Activated T-cell treated with anti-CD3 and anti-CD28 coated beads for 1 hour (primary cell): ENCODE data around the gene NPVF.
A peak's percentile ranks its signal among the peaks of the same experiment; 100 is the strongest.

Experiments used
- DNase-seq: peaks from one replicate; pipeline ENCODE4 v3.0.0-alpha.2; 2020; ENCODE audit warnings: low read depth

NPVF gene

DNA sequence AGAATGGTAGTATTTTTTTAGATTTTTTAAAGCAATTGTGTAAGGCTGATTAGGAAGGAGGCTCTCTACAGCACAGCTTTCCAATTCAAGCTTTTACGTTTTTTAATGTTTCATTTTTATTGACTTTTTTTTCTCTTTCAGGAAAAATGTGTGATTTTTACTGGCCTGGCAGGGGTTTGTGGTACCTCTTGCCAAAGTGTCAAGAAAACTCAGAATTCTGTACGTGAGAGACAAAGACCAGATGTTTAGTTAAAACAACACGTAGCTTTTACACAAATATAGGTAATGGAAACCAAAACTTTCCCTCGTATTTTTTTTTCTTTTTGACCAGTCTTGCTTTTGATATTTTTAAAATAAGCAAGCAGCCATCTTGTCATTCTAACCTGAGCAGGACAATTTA, 6.0 kb upstream of the NPVF start:
- DNase-seq = no peak

DNA sequence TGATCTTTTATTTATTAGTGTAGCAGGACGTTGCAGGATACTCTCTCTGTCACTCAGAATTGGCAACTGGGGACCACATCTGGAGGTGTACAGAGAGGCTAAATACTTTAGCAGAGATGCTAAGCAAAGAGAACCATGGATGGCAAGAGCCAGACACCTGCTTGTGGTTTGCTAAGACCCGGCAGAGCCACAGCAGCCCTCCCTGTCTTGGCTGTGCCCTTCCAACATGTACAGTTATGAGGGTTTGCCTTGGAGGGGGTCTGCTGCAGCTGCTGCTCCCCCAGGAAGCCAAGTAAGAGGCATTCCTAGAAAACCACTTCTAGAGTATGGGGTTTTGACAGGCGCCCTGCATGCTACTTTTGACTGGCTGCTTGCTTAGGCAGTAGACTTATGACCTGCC, 5.1 kb downstream of the NPVF start:
- no peak for DNase-seq

DNA sequence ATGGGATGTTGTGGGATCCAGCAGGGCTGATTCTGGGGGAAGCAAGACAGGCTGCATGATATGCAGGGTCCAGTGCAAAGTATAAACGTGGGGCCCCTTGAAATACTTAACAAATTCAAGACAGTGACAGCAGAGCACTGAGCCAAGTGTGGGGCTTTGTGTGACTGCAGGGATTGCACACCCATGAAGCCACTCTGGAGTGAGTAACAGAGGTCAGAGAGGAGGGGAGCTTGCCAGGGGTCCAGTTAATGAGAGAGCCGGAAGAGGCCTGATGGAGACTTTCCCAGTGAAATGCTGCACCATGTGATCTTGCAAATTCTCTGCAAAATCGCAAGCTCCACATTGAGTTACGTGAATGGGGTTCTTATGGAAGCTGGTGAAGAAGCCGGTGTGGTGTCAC, 5.6 kb downstream of the NPVF start:
- DNase-seq = no peak

DNA sequence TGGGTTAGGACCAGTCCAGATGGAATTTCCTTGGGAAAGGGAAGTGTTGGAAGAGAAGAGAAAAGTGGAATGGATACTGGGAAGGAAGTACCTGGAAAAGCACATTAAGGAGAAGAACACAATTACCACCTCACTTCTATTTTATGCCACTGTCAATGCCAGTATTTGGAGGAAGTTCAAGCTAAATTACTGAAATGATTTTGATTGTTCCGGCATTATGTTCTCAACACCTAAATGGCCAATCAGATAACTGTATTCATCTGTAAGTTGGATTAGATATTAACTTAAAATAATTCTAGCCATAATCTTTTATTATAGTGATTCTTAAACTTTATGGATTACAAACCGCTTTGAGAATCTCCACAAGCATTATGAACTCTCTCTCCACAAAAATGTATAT, 7.3 kb downstream of the NPVF start:
- DNase-seq = no peak

DNA sequence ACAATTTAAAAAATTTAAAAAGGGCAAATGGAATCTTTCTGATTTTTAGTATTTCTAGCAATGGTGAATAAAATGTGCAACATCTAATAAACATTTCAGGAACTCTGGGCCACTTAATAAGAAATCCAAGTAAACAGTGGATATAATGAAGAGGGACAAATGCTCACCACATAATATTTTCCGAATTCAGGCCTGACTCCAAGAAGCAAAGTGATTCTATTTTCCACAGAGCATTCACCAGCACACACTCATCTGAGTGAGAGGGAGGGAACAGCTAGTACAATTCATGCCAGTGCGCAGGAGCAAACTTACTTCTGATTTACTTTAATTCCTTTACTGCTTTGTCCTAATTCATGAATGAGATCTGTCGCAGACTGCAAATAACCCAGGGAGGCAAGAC, 10.1 kb downstream of the NPVF start:
- no peak for DNase-seq

DNA sequence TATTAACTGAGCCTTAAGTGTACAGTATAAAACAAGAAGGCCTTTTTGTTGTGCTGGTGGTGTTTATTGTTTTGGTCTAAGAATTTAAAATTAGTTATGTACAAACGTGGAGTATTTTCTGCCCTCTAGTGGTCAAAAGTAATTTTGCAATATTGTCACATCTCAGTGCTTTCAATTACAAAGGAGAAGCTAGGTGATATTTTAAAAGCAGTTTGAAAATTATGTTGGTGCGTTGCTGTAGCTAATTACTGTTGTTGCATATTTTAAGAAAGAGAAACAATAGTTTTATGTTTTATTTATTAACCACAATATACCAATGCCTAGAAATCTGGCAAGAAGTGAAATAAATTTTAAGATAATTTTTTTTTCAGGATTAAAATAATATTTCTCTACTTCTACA, 11.4 kb downstream of the NPVF start:
- DNase-seq = no peak

DNA sequence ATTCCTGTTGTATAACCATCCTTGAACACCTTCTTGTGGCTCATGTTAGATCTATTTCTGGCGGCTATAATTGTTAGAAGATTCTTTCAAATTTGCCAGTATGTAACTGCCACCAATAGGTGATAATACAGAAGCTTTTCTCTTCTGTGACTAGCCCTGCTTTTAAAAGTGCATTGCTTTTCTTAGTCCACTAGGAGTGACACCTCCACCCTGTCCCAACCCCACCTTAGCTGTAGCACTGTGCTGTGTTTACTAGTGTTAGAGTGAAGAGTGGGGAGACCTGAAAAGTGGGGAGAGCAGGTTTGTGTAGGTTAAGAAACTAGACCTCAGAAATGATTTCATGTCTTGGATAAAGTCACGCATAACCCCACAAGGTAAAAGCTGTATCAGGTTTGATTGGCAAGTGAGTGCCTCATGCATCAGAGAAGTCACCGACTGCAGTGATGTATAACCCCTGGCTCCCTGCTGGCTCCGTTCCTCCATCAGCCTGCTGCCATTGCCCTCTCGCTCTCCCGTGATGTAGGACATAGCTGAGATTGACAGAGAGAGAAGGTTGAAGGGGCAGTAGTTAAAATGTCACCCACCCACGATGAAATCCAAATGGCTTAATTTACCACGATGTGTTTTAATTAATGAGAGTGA, 12.5 kb downstream of the NPVF start:
- no peak for DNase-seq

DNA sequence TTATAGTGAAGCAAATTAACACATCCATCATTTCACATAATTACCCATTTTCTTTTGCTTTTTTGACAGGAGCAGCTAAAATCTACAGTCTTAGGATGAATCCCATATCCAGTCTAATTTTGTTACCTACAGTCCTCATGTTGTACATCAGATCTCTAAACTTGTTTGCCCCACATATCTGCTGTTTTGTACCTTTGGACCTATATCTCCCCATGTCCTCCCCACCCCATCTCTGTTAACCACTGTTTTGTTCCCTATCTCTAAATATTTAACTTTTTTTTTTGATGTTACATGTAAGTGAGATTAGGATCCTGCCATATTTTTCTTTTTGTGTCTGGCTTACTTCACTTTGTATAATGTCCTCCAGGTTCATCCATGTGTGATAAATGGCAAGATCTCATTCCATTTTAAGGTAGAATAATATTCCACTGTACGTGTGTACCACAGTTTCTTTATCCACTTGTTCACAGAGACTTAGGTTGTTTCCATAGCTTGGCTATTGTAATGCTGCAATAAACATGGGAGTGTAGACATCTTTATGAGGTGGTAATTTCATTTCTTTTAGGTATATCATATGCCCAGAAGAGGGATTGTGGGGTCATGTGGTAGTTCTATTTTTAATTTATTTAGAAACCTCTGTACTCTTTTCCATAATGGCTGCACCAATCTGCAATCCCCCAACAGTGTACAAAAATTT, 19.6 kb downstream of the NPVF start:
- no peak for DNase-seq

DNA sequence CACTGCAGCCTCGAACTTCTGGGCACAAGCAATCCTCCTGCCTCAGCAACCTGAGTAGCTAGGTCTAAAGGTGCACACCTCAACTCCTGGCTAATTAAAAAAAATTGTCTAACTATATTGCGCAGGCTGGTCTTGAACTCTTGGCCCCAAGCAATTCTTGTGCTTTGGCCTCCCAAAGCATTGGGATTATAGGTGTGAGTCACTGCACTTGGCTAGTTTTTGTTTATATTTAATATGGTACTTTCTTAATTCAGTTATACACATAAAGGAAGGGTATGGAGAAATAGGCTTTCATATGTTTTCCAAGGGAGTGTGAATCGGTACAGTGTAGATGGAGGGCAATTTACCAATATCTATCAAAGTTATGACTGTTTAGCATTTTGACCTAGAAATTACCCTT, 20.4 kb downstream of the NPVF start:
- no peak for DNase-seq

DNA sequence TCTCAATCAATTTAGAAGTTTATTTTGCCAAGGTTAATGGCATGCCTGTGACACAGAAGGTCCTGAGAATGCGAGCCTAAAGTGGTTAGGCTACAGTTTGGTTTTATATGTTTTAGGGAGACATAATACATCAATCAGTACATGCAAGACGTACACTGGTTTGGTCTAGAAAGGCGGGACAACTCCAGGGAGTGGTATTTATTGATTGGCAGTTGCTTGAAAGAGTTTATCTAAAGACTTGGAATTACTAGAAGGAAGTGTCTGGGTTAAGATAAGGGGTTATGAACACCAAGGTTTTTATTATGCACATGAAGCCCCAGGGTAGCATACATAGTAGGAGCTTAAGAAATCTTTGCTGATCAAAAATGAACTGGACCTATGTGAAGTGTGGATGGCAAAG, 21.5 kb downstream of the NPVF start:
- no peak for DNase-seq

DNA sequence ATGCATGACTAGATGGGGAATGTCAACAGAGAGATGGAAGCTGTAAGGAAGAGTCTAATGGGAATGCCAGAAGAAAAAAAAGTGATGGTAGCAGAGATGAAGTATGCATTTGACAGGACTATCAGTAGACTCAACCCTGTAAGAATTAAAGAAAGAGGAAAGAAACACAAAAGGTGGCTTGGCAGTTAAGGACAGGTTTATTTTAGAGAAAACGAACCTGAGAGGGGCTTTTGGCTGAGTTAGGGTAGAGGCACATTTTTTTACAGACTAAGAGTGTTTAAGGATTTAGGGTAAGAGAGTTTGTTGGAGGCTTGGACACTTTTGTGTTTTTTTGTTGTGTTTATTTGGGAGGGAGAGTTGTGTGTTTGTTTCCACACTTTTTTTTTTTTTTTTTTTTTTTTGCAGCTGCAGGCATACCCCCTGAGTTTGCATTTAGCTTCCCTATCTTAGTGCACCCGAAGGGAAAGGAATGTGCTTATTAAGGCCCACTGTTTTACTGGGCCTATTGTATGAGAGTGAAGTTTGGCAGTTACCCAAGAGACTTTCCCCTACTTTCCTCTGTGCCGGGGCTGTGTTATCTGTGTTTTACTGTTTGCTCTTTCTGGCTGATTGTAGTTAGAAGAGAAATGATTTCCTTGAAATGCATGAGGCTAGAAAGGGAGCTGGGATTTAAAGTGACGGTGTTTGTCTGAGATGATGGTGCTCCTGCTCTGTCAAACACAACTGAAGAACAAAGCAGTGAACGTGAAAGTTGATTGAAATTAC, 32.0 kb downstream of the NPVF start:
- no peak for DNase-seq

DNA sequence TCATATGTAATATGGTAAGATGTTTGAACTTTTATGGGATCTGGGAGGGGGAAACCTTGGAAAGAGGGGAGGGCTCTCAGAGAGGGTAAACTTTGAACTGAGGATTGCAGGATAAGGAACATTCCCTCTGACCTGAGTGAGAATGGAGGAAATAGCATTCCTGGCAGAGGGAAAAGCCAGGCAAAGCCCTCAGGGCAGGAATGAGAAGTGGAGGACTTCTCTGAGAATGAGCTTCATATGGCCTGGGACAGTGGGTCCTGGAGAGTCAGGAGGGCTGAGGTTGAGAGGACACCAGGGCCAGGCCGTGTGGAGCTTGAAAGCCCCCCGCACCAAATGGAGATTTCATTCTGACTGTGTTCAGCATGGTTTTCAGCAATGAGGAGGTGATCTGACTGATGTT, 34.2 kb downstream of the NPVF start:
- DNase-seq = no peak

DNA sequence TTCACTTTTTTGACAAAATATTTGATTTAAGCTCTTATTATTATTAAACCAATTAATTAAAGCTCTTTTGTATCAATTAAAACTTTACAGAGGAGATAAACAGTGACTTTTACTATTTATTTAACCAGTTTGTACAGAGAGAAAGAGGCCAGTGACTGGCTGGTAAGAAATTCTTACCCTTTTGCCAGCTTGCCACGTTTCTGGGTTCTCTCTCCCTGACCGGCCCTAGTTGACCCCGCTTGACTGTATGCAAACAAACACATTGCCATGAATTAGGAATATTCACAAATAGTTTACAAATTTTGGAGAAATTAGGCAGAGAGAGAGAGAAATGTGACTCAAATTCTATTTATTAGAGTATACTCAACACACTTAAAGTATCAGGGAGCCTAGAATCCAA, 36.2 kb downstream of the NPVF start:
- no peak for DNase-seq

DNA sequence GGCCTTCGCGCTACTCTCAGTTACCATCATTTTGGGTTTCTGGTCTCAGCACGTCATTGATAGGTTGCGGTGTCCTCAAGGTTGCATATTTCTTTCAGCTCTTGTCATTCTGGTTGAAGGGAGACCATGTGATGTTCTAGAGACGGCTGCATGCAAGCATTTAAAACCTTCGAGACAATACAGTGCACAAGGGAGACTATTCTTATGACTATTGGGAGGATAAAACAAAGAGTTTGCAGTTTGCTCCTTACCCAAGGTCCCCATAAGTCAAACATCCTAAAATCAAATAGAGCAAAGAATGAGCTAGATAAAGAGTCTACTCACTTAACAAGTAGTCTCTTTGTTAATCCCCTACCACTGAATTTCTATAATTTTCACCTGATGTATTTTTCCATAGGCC, 39.1 kb downstream of the NPVF start:
- DNase-seq = no peak

DNA sequence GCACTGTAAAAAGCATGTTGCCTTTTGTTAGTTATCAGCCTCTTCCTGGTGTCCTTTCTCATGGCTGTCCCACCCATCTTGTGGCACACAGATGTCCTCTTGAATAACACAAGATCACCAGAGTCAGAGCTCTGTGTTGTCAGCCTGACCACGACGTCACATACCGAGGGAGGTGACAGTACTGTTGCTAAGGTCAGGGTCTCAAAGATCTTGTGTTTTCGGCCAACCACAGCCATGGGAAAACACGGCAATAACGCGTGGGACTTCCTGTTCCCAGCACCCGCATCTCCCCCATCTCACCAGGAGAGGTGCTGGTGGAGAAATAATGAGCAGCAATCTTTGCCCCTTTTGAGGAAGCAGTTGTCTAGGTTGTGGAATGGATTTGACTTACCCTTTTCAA, 40.4 kb downstream of the NPVF start:
- no peak for DNase-seq

DNA sequence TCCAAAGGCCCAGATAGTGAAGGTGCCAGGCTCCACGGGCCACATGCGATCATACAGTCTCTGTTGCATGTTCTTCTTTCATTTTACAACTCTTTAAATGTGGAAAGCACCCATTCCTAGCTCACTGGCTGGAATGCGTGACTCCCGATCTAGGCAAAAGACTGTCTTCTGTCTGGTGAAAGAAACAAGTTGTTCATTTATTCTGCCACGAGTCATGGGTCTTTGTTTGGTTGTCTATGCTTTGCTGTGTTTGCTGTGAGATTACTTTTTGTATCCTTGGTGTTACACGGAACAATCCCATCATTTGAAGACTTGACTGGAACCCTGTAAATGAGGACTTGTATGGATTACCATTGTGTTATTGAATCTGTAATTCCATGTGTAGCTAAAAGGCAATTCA, 41.9 kb downstream of the NPVF start:
- no peak for DNase-seq

DNA sequence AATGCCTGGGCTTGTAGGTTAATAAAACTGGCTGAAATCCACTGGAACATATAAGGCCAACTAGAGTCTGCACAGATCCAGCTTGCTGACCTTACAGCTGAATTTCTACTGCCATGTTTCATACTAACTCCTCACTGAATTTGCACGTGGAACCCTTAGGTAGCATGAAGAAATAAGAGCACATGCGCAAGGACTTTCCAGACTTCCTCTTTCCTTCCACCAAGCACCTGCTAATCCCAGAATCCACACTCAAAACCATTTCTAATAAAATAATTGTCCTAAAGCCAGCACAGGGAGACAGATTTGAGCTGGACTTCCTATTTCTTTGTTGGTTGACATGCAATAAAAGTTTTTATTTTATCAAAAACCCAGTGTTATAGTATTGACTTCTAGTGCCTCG, 46.8 kb downstream of the NPVF start:
- no peak for DNase-seq

DNA sequence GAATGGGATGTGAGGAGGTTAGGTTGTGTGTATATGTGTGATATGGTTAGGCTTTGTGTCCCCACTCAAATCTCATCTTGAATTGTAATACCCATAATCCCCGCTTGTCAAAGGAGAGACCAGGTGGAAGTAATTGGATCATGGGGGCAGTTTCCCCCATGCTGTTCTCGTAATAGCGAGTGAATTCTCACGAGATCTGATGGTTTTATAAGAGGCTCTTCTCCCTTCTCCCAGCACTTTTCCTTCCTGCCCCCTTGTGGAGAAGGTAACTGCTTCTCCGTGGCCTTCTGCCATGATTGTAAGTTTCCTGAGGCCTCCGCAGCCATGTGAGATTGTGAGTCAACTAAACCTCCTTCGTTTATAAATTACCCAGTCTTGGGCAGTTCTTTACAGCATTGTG, 47.3 kb downstream of the NPVF start:
- DNase-seq = no peak

DNA sequence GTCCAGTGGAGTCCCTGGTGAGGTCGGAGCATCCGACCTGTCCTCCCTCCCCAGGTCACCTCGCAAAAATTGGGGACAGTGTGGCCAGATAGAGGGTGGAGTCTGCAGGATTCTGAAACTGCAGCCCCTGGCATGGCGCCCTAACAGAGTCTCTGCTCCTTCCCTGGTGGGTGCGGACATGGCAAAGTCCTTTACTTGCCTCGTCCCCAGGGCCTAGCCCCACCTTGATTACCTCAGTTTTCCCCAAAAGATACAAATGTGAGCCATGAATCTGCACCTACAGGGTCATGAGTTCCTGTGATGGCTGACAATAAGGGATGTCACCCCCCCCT, 47.7 kb downstream of the NPVF start:
- no peak for DNase-seq

DNA sequence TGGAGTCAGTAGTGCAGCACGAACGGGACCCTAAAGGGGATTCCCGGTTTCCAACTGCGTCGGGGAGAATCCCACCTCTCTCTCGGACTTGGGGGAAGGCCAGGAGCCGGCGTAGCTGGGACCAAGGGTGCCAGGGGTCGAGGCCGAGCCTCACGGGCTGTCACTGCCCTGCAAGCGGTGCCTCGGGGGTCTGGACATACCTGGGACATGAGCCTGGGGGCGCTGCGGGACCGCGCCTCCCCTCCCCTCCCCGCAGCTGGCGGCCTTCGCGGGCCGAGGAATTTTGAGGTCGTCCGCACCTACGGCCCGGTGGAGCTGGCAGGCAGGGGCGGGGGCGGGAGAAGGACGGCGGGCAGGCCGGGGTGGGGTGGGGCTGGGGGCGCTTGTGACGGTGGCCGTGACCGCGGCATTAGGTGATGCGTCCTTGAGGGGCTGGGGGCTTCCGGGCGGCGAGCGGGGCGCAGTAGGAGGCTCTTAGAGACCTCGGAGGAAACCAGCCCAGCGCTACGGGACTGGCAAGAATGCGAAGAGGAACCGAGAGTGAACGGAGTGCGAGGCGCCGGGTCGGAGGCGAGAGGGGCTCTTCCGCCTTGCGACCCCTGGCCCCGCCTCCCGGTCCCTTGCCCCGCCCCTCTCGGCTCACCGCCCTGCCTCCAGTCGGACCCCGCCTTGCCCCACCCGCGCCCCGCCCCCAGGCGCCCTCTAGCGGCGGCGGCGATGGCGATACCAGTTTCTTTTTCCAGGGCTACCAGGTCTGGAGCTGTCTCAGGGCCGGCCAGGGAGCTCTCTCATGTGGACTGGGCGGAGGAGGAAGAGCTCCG, 48.3 kb downstream of the NPVF start:
- DNase-seq = peak; percentile 98

DNA sequence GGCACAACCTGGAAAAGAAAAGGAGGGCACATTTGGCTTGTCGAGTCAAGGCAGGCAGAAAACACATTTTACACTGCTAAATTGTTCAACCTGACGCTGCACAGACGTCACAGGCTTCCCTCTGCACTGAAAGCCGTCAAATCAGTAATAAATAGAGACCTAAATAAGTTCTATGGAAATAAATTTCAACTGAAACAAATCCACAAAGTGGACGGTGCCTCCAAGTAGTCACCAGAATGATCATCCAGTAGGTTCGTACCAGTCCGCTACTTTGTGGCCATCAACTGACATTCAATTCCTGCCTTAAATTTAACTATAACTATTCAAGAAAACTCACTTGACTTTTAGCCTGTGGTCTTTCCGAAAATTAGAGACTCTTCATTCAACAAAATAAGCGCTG, 49.0 kb downstream of the NPVF start:
- DNase-seq = no peak
